Measurements from ENCODE around the gene PTPRG.

The PTPRG gene

DNA sequence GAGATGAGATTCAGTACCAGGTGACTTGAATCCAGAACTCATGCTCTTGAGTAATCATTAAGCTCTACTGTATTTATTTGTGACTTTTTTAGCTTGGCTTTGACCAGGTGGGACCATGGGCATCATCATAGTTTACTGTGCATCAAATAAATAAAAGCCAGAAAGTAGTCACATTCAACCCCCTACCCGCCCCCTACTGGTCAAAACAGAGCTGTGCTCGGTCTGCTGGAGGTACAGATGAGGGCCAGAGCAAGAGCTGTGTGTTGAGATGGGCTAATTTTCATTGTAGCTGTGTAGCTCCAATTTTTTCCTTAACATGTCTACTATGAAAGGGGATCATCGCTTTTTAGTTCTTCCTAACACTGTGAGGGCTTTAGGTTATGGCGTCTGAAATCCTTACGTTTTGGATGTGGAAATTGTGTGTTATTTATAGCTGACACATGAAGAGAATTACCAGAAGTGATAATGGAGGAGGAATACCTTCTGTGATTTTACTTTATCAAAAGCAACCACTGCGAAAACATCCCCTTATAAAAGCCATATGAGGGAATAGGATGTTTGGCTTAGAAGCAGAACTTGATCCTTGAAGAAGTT lies 375.1 kb downstream of the PTPRG start:
- DNase-seq = peak; percentile 37

DNA sequence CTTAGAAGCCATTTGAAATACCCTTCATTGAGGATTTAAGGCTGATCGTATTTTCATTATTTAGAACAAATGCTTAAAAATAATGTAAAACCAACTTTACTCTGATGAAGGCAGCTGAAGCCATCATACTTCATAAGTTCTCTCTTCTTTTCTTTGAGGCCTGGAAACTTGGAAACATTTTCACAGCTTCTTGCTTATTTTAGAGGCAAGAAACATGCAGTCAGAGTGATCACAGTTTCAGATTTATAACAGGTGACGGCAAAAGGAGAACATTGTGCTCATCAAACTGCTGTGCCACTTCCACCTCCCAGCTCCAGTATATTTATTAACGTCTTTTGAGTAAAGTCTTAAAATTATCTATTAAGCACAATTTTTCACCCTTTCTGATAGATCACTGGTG lies 376.1 kb downstream of the PTPRG start:
- no peak for DNase-seq

DNA sequence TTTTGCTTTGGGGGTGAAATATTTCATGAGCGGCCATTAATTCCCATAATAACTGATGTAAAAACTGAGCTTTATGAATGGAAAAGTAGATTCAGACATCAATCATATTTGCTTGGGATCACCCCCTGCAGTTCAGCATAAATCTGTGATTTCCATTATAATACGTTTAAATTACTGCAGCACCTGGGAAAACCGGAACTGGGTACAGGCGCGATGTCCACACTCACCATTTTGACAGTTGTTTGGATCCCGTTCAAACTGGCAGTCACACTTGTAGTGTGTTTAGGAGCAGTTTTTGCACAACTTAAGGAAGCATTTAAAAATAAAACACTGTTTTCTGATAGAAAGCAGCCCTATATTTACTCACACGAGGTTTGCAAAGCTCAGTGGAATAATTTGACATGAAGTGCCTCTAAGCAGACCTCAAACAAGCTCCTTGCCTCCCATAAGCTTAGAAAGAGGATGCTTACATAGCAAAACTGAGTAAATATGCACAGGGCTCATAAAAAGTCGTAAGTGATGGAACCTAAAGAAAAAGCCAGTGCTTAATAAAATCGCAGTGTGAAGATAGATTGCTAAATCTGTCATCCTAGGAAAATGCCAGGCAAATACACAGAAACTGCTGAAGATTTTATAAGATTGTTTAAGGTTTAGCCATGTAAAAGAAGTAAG lies 377.6 kb downstream of the PTPRG start:
- DNase-seq = peak; percentile 69

DNA sequence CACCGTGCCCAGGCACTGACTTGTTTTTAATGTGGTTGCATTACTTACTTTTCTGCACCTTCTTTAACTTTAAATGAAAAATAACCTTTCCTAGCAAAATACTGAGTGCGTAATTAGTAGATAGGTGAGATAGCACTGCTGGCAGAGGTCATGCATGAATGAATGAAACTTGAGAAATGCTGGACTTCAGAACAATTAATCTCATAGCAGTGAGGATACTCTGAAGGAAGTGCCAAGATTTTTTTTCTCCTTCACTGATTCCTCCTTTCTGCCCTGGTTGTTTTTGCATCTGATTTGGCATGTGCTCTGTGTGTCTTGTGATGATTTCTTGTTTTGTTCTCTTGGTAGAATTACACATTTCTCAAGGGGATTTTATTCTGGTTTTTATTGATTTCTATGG lies 378.9 kb downstream of the PTPRG start:
- DNase-seq = peak; percentile 3

DNA sequence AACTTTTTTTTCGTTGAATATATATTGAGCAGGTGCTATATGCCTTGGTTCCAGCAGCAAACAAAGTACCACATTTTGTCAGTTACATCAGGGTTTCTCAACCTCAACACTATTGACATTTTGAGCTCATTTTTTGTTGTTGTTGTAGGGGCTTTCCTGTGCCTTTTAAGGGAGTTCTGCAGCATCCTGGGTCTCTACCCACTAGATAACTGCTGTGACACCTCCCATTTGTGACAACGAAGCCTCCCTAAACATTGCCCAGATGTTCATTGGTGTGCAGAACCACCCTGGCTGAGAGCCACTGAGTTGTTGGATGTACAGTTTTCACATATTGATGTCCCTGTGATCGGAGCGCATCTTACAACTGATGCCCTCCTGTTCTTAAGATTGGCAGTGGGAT lies 382.6 kb downstream of the PTPRG start:
- no peak for DNase-seq

DNA sequence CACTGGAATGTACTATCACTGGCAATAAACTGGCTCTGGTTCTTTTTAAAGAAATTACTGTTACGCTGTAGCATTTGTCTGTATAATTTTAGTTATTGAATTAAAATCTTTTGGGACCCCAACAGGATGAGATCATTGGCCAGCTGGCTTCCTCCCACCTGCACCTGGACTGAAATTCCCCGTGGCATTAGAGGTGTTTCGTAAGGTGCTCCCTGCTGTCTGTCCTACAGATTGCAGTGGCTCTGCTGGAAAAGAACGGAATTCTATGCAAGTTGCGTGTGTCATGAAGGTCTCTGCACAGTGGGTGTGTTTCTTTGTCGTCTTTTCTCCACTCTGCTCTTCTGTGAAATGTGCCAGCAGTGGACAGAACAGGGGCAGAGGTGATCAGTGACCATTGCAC lies 383.4 kb downstream of the PTPRG start:
- DNase-seq = peak; percentile 41

DNA sequence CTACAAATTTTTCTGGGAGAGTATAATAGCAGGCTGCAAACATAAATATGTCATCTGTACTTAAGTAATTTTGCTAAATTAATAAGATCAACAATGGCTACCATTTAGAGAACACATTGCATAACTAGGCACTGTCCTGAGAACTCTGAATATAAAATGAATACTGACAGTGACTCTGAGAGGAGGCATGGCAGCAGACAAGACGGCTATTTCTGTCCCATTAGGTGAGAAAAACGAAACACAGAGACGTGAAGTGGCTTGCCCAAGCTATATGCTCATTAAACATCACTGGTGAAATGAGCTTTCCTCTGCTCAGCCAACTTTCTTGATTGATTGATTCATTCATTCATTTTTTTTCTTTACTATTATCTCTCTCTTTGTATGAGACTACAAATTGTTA lies 384.3 kb downstream of the PTPRG start:
- no peak for DNase-seq

DNA sequence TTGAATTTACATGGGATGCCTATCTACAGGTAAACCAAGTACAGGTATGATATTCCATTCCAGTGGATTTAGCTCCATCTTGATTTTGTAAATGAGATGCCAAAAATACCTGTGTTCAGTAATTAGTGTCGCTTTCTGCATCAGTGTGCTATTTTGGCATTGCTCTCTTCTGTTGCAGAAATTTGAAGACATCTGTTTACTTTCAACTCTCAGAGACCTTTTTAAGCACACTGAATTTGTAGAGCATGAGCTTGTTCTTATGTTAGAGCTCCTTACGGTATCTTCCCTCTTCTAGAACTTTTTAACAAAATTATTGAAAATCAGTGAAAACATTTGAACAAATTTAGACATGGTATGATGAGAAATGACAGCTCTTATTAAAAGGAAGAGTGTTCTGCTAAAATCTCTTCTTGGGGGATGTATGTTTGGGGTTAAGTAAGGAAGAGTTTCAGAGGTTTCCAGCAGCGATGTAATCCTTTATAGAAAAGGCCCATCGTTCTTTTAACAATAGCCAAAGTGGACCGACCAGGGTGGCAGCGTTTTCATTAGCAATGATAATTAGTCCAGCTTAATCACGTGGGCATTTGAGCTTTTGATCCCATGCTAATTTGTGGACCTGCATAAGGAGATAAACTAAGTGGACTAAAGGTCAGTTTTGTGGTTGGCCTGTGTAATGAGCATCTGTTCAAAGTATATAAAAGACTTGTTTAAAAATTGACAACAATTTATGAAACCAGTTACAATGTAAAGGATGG lies 385.4 kb downstream of the PTPRG start:
- no peak for DNase-seq

DNA sequence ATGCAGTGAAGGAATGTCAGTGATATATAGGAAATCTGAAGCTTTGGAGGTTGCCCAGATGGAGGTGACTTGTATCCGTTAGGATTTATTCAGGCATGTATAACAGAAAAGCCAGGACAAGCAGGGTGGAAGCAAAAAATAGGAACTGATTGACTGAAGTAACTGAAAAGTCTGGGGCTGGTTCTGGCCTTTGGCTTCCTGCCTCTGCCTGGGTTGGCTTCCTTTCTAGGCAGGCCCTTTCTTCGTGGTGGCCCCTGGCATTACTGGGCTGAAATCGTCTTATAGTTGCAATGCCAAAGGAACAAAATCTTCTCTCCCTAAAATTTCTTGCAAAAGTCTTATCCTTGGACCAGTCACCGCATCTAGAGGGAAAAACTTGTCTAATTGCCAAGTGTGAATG lies 386.1 kb downstream of the PTPRG start:
- no peak for DNase-seq

DNA sequence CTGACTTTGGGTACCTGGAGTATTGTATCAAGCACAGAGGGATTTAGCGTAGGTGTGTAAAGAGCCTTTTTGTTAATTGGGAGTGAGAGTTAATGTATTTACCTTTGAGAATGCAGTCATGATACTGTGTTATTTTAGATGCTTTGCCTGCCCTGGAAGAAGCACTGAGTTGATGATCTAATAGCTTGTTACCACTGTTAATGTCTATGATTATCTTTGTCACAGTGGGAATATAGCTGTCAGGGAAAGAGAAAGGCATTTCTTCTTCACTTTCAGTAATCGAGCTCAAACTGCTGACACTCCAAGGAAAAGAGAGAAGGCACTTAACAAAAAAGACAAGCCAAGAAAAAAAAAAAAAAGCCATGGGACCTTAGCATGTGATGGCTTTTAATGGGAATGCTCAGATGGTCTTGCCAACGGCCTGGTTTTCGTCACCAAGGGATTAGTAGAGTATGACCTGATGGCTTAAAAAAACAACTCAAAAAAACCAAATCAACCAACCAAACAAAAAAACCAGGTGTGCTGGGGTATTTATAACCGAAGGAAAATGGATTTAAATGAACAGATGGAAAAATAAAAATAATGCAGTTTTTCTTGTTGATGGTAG lies 387.4 kb downstream of the PTPRG start:
- DNase-seq = peak; percentile 19

DNA sequence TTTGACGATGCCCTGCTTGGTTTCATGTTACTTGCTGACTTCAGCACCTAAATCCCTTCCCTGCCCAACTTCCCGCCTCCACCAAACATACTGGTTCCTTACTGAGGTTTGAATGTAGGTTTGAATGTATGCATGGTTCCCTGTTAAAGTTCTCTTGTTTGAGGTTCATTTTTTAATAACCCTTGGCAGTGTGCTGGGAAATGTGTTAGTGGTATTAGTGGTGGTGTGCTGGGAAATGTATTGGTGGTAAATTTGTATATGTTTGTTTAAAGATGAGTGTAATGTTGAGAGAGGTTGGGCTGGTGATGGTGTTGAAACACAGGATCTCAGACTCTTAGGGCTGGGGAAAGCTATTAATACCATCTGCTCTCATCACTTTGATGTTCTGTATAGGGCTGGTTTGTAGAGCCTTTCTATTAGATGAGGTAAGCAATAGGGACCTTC lies 392.7 kb downstream of the PTPRG start:
- DNase-seq = peak; percentile 35

DNA sequence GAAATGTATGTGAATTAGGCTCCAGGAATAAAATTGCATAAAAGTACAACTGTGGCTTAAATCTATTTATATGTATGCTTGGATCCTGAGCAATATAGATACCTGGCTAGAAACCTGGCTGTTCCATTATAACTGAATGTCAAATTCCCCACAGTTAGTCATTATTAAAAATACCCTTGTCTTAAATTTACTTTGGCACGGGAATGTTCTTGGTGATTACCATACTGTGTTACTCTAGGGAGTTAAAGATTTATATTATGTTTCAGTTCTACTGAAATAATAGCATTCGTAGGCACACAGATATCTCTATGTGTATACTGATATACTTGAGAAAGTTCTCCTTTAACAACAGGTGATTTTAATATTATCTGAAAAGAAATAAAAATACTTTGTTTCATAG lies 394.1 kb downstream of the PTPRG start:
- DNase-seq = peak; percentile 9

DNA sequence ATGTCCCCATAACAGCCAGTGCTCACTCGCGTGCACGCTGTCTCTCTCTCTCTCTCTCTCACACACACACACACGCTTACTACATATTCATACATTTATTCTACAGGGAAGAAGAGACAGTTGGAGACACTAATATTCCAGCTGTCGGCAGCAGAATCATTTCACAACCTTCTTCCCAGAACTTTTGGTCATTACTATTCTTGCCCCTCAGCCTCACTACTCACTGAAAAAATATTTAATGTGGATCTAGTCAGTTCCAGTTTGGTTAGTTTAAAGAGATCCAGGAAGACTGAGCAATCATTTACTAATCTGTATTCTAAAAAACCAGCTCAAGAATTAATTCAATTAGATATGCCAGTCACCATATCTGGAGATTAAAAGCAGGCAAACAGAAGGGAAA lies 394.9 kb downstream of the PTPRG start:
- no peak for DNase-seq

DNA sequence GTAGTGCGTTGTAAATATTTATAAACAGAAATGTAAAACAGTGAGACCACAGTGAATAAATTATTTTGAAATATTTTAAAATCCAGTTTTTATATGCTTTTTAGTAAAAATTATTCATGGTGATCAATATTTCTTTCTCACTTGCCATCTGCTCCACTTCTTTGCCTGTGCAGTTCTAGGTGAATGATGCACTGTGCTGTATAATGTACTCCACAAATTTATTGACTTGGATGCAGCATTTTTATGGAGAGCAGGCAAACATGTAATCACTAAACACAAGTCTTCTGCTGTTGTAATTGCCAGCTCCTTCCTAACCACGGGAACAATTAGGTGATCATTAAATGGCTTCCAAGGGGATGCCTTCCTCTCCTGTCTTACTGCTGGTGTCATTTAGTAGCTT lies 395.9 kb downstream of the PTPRG start:
- DNase-seq = peak; percentile 8

DNA sequence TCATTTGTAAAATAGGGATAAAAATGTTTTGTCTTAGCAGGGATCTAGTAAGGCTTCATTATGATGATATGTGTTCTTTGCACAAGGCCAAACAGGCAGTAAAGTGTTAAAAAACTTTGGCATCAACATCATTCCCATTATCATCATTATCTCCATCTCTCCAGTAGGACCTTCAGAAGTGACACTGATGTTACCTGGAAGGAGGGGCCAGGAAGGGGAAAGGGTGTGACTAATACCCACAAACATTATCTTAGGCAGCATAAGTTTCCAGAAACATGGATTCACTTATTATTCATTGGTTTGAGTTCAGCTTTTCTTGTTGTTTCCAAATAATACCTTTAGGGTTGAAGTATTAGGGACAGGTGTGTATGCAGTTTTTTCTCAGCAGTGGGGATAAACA lies 399.6 kb downstream of the PTPRG start:
- no peak for DNase-seq

DNA sequence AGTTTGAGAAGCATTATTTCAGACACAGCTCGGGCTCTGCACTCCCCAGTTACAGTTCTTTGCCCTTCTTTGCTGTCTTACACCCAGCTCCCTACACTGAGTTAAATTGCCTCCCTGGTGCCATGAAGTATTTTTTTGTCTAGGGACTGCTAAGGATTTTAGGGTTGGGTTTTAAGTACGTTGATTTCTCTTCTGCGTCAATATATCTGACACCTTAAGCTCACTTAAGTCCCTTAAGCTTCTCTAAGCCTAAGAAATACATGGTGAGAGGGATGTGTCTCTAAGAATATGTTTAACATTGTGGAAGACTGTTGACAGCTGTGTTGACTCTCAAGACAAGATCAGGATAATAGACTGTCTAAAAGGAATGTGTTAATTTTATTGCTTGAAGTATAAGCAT lies 400.5 kb downstream of the PTPRG start:
- DNase-seq = no peak

DNA sequence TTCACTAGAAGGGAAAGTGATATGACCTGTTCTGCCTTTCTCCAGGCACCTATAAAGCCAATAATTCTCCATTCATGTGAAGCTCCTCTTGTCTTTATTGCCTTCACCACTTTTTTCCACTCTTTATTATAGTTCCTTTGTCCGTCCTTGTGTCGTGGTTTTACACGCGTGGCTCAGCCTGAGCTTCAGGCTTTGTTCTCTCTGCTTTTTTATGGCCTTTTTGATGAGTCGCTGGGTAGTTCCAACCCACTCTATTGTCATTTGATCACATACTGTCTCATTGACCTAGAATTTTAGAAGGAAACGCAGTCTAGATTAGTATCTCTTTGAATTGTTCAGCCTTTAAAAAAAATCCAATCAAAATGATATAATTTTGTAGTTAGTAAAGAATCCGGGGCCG lies 403.2 kb downstream of the PTPRG start:
- no peak for DNase-seq

DNA sequence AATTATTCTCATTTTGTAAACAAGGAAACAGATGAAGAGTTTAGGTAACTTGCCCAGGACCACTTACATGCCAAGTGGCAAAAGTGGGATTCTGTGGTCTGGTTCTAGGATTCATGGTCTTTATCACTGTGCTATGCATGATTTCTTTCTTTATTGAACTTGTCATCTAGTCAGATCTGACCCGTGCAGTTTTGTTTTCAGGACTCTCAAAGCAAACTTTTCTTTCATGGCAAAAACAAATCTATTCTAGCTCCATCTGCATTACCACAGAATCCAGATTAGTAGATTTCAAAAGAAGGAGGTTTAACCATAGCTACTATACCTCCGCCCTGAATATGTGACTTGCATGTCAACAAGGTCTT lies 404.4 kb downstream of the PTPRG start:
- DNase-seq = no peak

DNA sequence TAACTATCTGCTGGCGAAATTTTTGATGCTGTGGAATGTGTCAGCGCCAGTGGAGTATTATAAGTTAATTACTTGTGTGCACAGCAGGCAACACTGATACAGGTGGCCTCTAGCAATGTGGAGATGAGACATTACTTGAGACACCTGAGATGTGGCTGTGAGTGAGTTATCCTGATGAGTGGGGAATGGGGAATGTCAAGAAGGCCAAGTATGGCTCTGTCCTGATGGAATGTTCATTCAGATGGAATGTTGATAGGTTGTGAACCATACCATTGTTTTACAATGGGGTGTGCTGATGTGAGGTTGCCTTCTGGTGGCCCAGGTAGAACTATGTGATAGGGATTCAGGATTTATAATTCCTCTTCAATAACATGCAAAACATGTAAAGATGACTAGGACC lies 404.8 kb downstream of the PTPRG start:
- no peak for DNase-seq

DNA sequence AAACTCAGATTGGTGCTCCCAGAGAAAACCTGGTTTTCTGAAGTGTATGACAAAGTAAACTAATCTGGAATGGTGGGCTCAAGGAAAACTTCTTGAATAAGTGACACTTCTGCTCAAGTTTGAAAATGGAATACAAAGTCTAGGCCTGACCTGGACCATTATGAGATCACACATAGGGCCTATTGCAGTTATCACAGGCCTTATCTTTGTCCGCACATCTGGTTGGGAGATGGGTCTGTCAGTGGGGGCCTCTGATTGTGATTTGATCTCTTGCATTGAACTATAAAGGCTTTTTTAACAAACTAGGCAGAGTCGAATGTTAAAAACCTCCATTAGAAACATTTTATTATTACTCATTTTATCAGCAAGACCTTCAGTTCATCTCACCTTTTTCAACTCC lies 405.6 kb downstream of the PTPRG start:
- no peak for DNase-seq

DNA sequence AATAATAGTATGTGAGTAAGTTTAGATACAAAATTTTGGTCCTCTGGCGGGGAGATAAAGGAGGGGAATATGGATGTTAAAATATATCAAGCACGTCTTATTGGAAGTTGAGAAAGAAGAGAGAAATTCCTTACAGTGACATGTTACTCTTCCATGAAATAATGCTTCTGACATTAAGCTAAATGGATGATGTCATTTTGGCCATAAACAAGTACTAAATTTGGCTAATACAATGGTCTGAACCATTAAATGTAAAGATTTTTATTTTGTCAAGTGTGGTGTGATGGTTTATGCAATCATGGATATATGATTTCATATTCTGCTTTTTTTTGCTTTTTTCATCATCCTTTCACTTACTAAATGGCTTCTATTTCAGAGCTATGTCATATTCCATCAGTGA lies 406.6 kb downstream of the PTPRG start:
- no peak for DNase-seq

DNA sequence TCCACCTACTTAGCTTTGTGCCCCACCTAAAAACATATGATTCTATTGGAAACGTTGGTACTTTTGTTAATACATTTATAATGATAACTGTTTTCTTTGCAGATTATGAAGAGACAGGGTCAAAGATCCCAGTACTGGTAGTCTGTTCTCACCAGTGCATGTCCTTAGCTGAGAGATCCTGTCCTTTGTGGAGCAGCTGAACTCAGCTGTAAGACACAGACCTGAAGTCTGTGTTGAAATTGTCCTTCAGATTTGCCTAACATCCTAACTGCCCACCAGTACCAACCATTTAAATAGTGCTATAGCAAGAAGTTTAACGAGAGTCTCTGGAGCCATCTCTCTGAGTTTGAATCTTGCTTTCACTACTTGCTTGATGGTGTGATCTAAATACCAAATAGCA lies 413.3 kb downstream of the PTPRG start:
- DNase-seq = no peak

DNA sequence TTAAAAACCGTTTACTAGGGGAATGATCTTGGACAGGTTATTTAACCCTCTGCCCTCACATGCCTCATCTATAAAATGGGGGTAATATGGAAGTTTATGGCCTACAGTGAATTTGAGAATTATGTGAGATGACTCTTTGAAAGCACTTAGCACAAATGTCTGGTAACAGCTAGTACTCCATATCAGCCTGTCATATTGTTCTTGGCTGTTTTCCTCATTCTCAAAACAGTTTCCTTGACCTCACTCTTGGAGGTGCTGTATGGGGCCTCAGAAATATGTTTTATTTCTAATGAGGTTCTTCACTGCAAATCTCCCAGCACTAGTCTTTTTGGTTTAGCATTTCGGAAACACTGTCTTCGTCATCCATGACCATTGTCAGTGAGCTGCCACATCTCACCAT lies 413.8 kb downstream of the PTPRG start:
- no peak for DNase-seq

DNA sequence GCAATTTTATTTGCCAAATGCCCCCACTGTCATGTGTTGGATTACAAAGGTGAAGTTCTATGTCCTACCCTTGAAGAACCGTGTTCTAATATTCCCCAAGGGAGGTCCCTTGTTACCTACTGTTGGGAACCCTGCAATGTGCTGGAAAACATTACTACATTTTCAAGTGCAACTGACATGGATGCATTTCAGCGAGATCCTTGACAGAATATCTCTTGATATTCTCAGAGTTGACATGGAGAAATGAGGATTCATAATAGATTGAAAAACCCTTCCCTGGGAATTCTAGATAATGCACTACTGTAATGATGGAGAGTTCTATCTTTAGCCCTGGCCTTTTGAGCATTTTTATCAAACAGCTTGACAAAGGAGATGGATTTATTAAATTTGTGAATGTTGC lies 414.6 kb downstream of the PTPRG start:
- no peak for DNase-seq

Data from NCI-H69 (cell line).